Nephron progenitor cell (in vitro differentiated cells): ENCODE data around the gene SCYGR4.
"Not testable (repeated sequence)": the region's sequence is repeated elsewhere in the genome, so short reads cannot be mapped to it uniquely, and the experiment has no call there.

Source experiments
- DNase-seq: peaks from one replicate; pipeline ENCODE4 v3.0.0; 2021
- H3K27ac Mint-ChIP-seq: 2 replicates; pipeline ENCODE4 v1.8.0; 2021; ENCODE audit warnings: mild to moderate bottlenecking, moderate library complexity, mixed read lengths
- H3K27me3 Mint-ChIP-seq: 2 replicates; pipeline ENCODE4 v1.8.0; 2021; ENCODE audit warnings: mild to moderate bottlenecking, low read depth, mixed read lengths; ENCODE audit not compliant: poor library complexity
- H3K36me3 Mint-ChIP-seq: 2 replicates; pipeline ENCODE4 v1.8.0; 2021; ENCODE audit warnings: low read depth, mixed read lengths
- H3K4me1 Mint-ChIP-seq: 2 replicates; pipeline ENCODE4 v1.8.0; 2021; ENCODE audit warnings: mixed read lengths
- H3K4me3 Mint-ChIP-seq: 2 replicates; pipeline ENCODE4 v1.8.0; 2021; ENCODE audit warnings: mild to moderate bottlenecking, moderate library complexity, mixed read lengths
- H3K9me3 Mint-ChIP-seq: 2 replicates; pipeline ENCODE4 v1.8.0; 2021; ENCODE audit warnings: mild to moderate bottlenecking, moderate library complexity, mixed read lengths
- CTCF ChIP-seq: fragments of 200-600 bp; sonication (generic); IDR thresholded peaks from 2 replicates; pipeline ENCODE4 v1.5.0; 2021; ENCODE audit warnings: antibody characterized with exemption

The SCYGR4 gene

DNA sequence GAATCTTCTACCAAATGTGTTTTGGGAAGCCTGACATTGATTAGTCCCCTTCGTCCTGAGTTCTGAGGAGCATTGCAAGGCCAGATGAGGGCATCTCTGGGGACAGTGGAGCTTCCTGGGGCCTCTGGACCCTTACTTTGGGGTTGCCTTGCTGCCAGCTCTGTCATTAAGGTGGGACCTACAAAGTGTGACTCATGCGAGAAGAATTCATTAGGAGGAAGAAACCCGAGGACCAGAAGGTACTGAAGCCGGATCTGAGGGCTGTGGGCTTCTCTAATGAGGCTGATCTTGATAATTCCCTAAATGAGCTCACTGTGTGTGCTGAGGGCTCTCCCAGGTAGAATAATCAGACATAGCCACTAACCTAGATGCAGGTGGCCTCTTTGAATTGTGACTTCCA lies 19.3 kb upstream of the SCYGR4 start:
- H3K27me3 Mint-ChIP-seq = no peaks in the 10 kb centered on the region
- DNase-seq = no peak
- no peak overlapping the region for H3K27ac Mint-ChIP-seq
- H3K9me3 Mint-ChIP-seq = no peaks in the 10 kb centered on the region
- TF ChIP-seq CTCF = no peak
- H3K4me1 Mint-ChIP-seq = peaks cover 6% of the 10 kb centered on the region
- H3K36me3 Mint-ChIP-seq = no peaks in the 10 kb centered on the region
- H3K4me3 Mint-ChIP-seq = no peak overlapping the region

GRCh38 chr2:227598835-227599503 lies 18.3 kb upstream of the SCYGR4 start, which contains the start of gene SCYGR2:
Gene SCYGR2, plus strand, starts transcription at chr2:227598893. Its CDS starts 0 bp downstream, at chr2:227598893.
- DNase-seq, H3K9me3 Mint-ChIP-seq, H3K4me3 Mint-ChIP-seq, H3K36me3 Mint-ChIP-seq, H3K27me3 Mint-ChIP-seq, H3K4me1 Mint-ChIP-seq: not testable (repeated sequence)
- peak within 1 kb of the TSS; percentile 74 for H3K27ac Mint-ChIP-seq

DNA sequence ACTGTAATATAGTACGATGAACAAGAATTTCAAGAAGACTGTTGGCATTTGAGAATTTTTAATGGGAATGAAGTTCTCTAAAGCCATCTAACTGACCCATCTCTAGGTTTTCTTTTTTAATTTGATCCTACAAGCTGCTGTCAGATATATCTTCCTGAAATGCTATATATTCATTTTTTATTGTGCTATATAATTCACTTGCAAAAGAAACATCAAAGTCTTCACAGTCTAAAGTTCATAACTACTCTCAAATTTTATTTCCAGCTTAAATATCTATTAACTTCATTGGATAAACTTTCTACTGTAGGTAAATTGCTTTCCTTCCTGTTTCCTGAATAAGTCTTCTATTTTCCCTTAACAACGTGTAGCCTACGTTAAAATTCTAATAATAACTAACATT lies 14.9 kb upstream of the SCYGR4 start:
- Mint-ChIP-seq H3K9me3 (no peaks in the 10 kb centered on the region), H3K4me3 (no peak overlapping the region), H3K27me3 (no peaks in the 10 kb centered on the region), H3K27ac (no peak overlapping the region), H3K4me1 (peaks cover 6% of the 10 kb centered on the region), H3K36me3 (no peaks in the 10 kb centered on the region)
- no peak for TF ChIP-seq CTCF
- DNase-seq = no peak

DNA sequence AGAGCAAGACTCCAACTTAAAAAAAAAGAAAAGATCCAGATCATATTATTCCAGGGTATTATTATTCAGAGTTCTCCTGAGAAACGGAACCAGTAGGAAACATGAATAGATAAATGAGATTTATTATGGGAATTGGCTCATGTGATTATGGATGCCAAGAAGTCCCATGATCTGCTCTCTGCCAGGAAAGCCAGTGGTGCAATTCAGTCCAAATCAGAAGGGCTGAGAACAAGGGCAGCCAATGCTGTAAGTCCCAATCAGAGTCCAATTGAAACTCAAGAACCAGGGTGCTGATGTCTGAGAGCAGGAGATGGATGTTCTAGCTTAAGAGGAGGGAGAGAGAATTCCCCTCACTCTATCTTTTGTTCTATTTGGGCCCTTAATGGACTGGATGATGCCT lies 10.8 kb upstream of the SCYGR4 start:
- DNase-seq = no peak
- Mint-ChIP-seq H3K4me1 (no peaks in the 10 kb centered on the region), H3K27me3 (no peaks in the 10 kb centered on the region)

DNA sequence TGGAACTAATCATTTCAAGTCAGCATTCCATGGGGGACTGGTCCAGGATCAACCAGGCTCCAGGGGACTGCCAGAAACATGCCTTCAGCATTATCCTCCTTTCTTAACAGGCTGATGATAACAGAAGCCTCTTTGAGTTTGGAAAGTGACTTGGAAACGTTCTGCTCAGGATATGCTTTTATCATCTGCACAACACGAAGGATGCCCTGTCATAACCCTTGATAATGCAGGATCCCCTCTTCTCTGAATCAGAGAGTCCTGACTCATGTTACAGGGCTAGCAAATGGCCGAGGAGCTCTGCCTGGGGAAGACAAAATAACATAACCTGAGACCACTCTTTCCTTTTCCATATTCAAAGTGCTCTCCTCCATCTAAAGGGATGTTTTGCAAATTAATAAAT lies 9.4 kb upstream of the SCYGR4 start:
- no peak for TF ChIP-seq CTCF
- Mint-ChIP-seq H3K4me1 (no peaks in the 10 kb centered on the region), H3K27ac (no peak overlapping the region), H3K4me3 (no peak overlapping the region), H3K36me3 (no peaks in the 10 kb centered on the region), H3K9me3 (no peaks in the 10 kb centered on the region), H3K27me3 (no peaks in the 10 kb centered on the region)
- no peak for DNase-seq

More for the DNA sequence above, 10.8 kb upstream of the SCYGR4 start:
- Mint-ChIP-seq H3K27ac (no peak overlapping the region), H3K4me3 (no peak overlapping the region), H3K36me3 (no peaks in the 10 kb centered on the region), H3K9me3 (no peaks in the 10 kb centered on the region)
- TF ChIP-seq CTCF = no peak

GRCh38 chr2:227608561-227609338 lies 8.5 kb upstream of the SCYGR4 start:
- H3K36me3 Mint-ChIP-seq = no peaks in the 10 kb centered on the region
- no peak overlapping the region for H3K4me3 Mint-ChIP-seq
- no peak for DNase-seq
- no peaks in the 10 kb centered on the region for H3K27me3 Mint-ChIP-seq
- no peaks in the 10 kb centered on the region for H3K9me3 Mint-ChIP-seq
- no peak for TF ChIP-seq CTCF
- H3K4me1 Mint-ChIP-seq = no peaks in the 10 kb centered on the region
- H3K27ac Mint-ChIP-seq = no peak overlapping the region
